WTC11 (cell line): ENCODE results near the gene ADRA2C. TPM values are rescaled to one million over a fixed set of nuclear protein-coding genes. Genes with fewer than 3 reads are reported as not detected.

Experiments
- ATAC-seq: fragments of 200-7000 bp; cut with Tn5 transposase; 2 replicates; pipeline ENCODE4 v1.10.0; 2021; ENCODE audit warnings: mild to moderate bottlenecking, moderate library complexity
- CTCF ChIA-PET: fragments of 300-600 bp; sonication (Branson Sonifier 250); formaldehyde crosslinking; loops from one replicate; lab custom pipeline; 2021; ENCODE audit warnings: antibody characterized with exemption; lab: Charles Lee
- POLR2A ChIA-PET: fragments of 350-600 bp; sonication (Branson Sonifier 250); formaldehyde crosslinking; loops from one replicate; lab custom pipeline; 2021; ENCODE audit warnings: antibody characterized with exemption; lab: Charles Lee
- DNase-seq: peaks from one replicate; pipeline ENCODE4 v3.0.0; 2021; ENCODE audit warnings: low spot score
- H3K27ac Mint-ChIP-seq: 2 replicates; pipeline ENCODE4 v1.8.0; 2021; ENCODE audit warnings: mixed read lengths
- H3K27me3 Mint-ChIP-seq: 2 replicates; pipeline ENCODE4 v1.8.0; 2021; ENCODE audit warnings: low read depth, mild to moderate bottlenecking, moderate library complexity, mixed read lengths
- H3K36me3 Mint-ChIP-seq: 2 replicates; pipeline ENCODE4 v1.8.0; 2021; ENCODE audit warnings: mixed read lengths
- H3K4me1 Mint-ChIP-seq: 2 replicates; pipeline ENCODE4 v1.8.0; 2022; ENCODE audit warnings: mixed read lengths
- H3K4me3 Mint-ChIP-seq: 2 replicates; pipeline ENCODE4 v1.8.0; 2021; ENCODE audit warnings: mild to moderate bottlenecking, moderate library complexity, mixed read lengths
- H3K9me3 Mint-ChIP-seq: 2 replicates; pipeline ENCODE4 v1.8.0; 2021; ENCODE audit warnings: mixed read lengths
- CREB1 ChIP-seq: sonication (generic); formaldehyde crosslinking; IDR thresholded peaks from 2 replicates; pipeline ENCODE4 v1.8.0; 2023; ENCODE audit warnings: mild to moderate bottlenecking, missing genetic modification reagents
- ELF4 ChIP-seq: sonication (generic); formaldehyde crosslinking; IDR thresholded peaks from 2 replicates; pipeline ENCODE4 v1.8.1; 2022; ENCODE audit warnings: low read depth, mild to moderate bottlenecking, moderate library complexity, missing genetic modification reagents
- FOXK1 ChIP-seq: sonication (generic); formaldehyde crosslinking; IDR thresholded peaks from 2 replicates; pipeline ENCODE4 v1.8.0; 2022; ENCODE audit warnings: mild to moderate bottlenecking, moderate library complexity, missing genetic modification reagents
- FOXP1 ChIP-seq: sonication (generic); formaldehyde crosslinking; IDR thresholded peaks from 2 replicates; pipeline ENCODE4 v1.8.0; 2022; ENCODE audit warnings: missing genetic modification reagents, mild to moderate bottlenecking, moderate library complexity, borderline replicate concordance
- FOXP4 ChIP-seq: sonication (generic); formaldehyde crosslinking; IDR thresholded peaks from 2 replicates; pipeline ENCODE4 v1.8.0; 2022; ENCODE audit warnings: mild to moderate bottlenecking, missing genetic modification reagents
- MAX ChIP-seq: sonication (generic); formaldehyde crosslinking; IDR thresholded peaks from 2 replicates; pipeline ENCODE4 v1.8.0; 2022; ENCODE audit warnings: mild to moderate bottlenecking, missing genetic modification reagents
- MLX ChIP-seq: sonication (generic); formaldehyde crosslinking; IDR thresholded peaks from 2 replicates; pipeline ENCODE4 v1.8.1; 2023; ENCODE audit warnings: mild to moderate bottlenecking, missing genetic modification reagents, moderate library complexity
- NFATC4 ChIP-seq: fragments of 250-450 bp; sonication (Bioruptor Pico); IDR thresholded peaks from 2 replicates; pipeline ENCODE4 v1.9.0; 2021; ENCODE audit warnings: mild to moderate bottlenecking
- RELA ChIP-seq: sonication (generic); formaldehyde crosslinking; IDR thresholded peaks from 2 replicates; pipeline ENCODE4 v1.8.1; 2022; ENCODE audit warnings: missing genetic modification reagents, mild to moderate bottlenecking, borderline replicate concordance
- RORB ChIP-seq: fragments of 250-450 bp; sonication (Bioruptor Pico); IDR thresholded peaks from 2 replicates; pipeline ENCODE4 v1.9.0; 2021; ENCODE audit warnings: mild to moderate bottlenecking
- SMAD4 ChIP-seq: sonication (generic); formaldehyde crosslinking; IDR thresholded peaks from 2 replicates; pipeline ENCODE4 v1.8.0; 2022; ENCODE audit warnings: mild to moderate bottlenecking, missing genetic modification reagents
- ZBTB43 ChIP-seq: sonication (generic); formaldehyde crosslinking; IDR thresholded peaks from 2 replicates; pipeline ENCODE4 v1.8.1; 2023; ENCODE audit warnings: mild to moderate bottlenecking, missing genetic modification reagents
- ZNF263 ChIP-seq: sonication (generic); formaldehyde crosslinking; IDR thresholded peaks from 2 replicates; pipeline ENCODE4 v1.8.1; 2022; ENCODE audit warnings: low read depth, mild to moderate bottlenecking, moderate library complexity, missing genetic modification reagents
- ZNF281 ChIP-seq: sonication (generic); formaldehyde crosslinking; IDR thresholded peaks from 2 replicates; pipeline ENCODE4 v1.8.0; 2023; ENCODE audit warnings: mild to moderate bottlenecking, missing genetic modification reagents
- ZNF317 ChIP-seq: sonication (generic); formaldehyde crosslinking; IDR thresholded peaks from 2 replicates; pipeline ENCODE4 v1.8.1; 2023; ENCODE audit warnings: low read depth, mild to moderate bottlenecking, moderate library complexity, missing genetic modification reagents, borderline replicate concordance
- ZNF396 ChIP-seq: fragments of 250-450 bp; sonication (Bioruptor Pico); IDR thresholded peaks from 2 replicates; pipeline ENCODE4 v1.8.0; 2021; ENCODE audit warnings: mild to moderate bottlenecking, moderate library complexity, borderline replicate concordance
- ZNF512 ChIP-seq: sonication (generic); formaldehyde crosslinking; IDR thresholded peaks from 2 replicates; pipeline ENCODE4 v1.8.1; 2022; ENCODE audit warnings: missing genetic modification reagents, borderline replicate concordance
- ZNF671 ChIP-seq: fragments of 250-450 bp; sonication (Bioruptor Pico); IDR thresholded peaks from 2 replicates; pipeline ENCODE4 v1.8.0; 2021; ENCODE audit warnings: mild to moderate bottlenecking
- total RNA-seq: library from RNA; stranded (reverse); gene quantifications from 3 replicates; pipeline ENCODE4 v1.2.3, GENCODE V29; 2021

The ADRA2C gene
- total RNA-seq, 1 experiment from 2014 or later, result 21.8 TPM

- Mint-ChIP-seq H3K9me3 (no peaks in the 10 kb centered on the region), H3K36me3 (no peaks in the 10 kb centered on the region), H3K4me1 (peaks cover 45% of the 10 kb centered on the region), H3K27me3 (peaks cover 5% of the 10 kb centered on the region; the same call in 1 of the 2 replicates), H3K27ac (no peak overlapping the region), H3K4me3 (no peak overlapping the region)
- ChIA-PET POLR2A (no interaction called here), CTCF (interaction anchor here (0.7 to 6.9 kb wide), 2 partner anchors 11 to 586 kb away, joined by 4 to 49 read pairs; no protein-coding TSS in a partner anchor)
- TF ChIP-seq NFATC4 (CRISPR knock-in tag) (no peak), ZNF671 (CRISPR knock-in tag) (no peak), SMAD4 (CRISPR knock-in tag) (no peak), ZNF263 (CRISPR knock-in tag) (no peak)
- DNase-seq (no peak), ATAC-seq (no peak)
Measured at GRCh38 chr4:3803946-3804345, 37.8 kb downstream of the ADRA2C start.

GRCh38 chr4:3805026-3805425, 38.8 kb downstream of the ADRA2C start:
- H3K27ac Mint-ChIP-seq, result no peak overlapping the region
- no peak for TF ChIP-seq MAX
- TF ChIP-seq FOXP1 (CRISPR knock-in tag), result no peak
- TF ChIP-seq ZBTB43 (CRISPR knock-in tag), result no peak
- TF ChIP-seq CREB1 (CRISPR knock-in tag), result no peak
- no peak for TF ChIP-seq MLX (CRISPR knock-in tag)
- no peak for TF ChIP-seq ZNF396 (CRISPR knock-in tag)
- TF ChIP-seq ZNF317, result no peak
- no peak for TF ChIP-seq FOXK1 (CRISPR knock-in tag)
- TF ChIP-seq FOXP4, result no peak
- no peak for TF ChIP-seq RORB (CRISPR knock-in tag)
- TF ChIP-seq RELA (CRISPR knock-in tag), result no peak
- ATAC-seq (no peak), DNase-seq (no peak)
- peaks cover 5% of the 10 kb centered on the region; the same call in 1 of the 2 replicates for H3K27me3 Mint-ChIP-seq
- H3K4me3 Mint-ChIP-seq, result no peak overlapping the region
- POLR2A ChIA-PET, result no interaction called here
- peaks cover 45% of the 10 kb centered on the region for H3K4me1 Mint-ChIP-seq
- CTCF ChIA-PET, result interaction anchor here (6.9 kb wide), 1 partner anchor 12 kb away, joined by 49 read pairs; no protein-coding TSS in a partner anchor
- no peaks in the 10 kb centered on the region for H3K36me3 Mint-ChIP-seq
- H3K9me3 Mint-ChIP-seq, result no peaks in the 10 kb centered on the region

- H3K9me3 Mint-ChIP-seq, result no peaks in the 10 kb centered on the region
- ChIA-PET CTCF (interaction anchor here (6.9 kb wide), 1 partner anchor 13 kb away, joined by 49 read pairs; no protein-coding TSS in a partner anchor), POLR2A (no interaction called here)
- DNase-seq (no peak), ATAC-seq (no peak)
- no peak overlapping the region for H3K27ac Mint-ChIP-seq
- H3K36me3 Mint-ChIP-seq, result no peaks in the 10 kb centered on the region
- no peak overlapping the region for H3K4me3 Mint-ChIP-seq
- TF ChIP-seq ELF4, result no peak
- TF ChIP-seq ZBTB43 (CRISPR knock-in tag), result no peak
- no peak for TF ChIP-seq ZNF512 (CRISPR knock-in tag)
- no peak for TF ChIP-seq ZNF281 (CRISPR knock-in tag)
- H3K27me3 Mint-ChIP-seq, result peaks cover 5% of the 10 kb centered on the region; the same call in 1 of the 2 replicates
- H3K4me1 Mint-ChIP-seq, result peaks cover 44% of the 10 kb centered on the region
Measured at GRCh38 chr4:3805731-3806130, 39.5 kb downstream of the ADRA2C start.
